Astrocyte (in vitro differentiated cells and primary cell): ENCODE measurements around the gene PDPK1. TPM values are rescaled to one million over a fixed set of nuclear protein-coding genes. Genes with fewer than 3 reads are reported as not detected.

Source experiments
- DNase-seq: peaks from one replicate; pipeline ENCODE4 v3.0.0-alpha.2; 2010; ENCODE audit warnings: low read depth
- FAIRE-seq: peaks from 2 replicates; lab custom pipeline; 2011; peaks lifted over from hg19 to GRCh38; lab: Jason Lieb, UNC
- H2AFZ ChIP-seq: 2 replicates; pipeline ENCODE4 v1.6.0; 2012; ENCODE audit warnings: low read depth, low read length, inconsistent platforms
- H3K27ac ChIP-seq: 2 replicates; pipeline ENCODE4 v1.5.1; 2011; ENCODE audit warnings: low read depth, low read length, inconsistent platforms
- H3K27me3 ChIP-seq: 2 replicates; pipeline ENCODE4 v1.6.0; 2011; ENCODE audit warnings: low read length, inconsistent platforms; ENCODE audit not compliant: insufficient read depth
- H3K36me3 ChIP-seq: 2 replicates; pipeline ENCODE4 v1.5.1; 2011; ENCODE audit warnings: low read length, inconsistent platforms; ENCODE audit not compliant: insufficient read depth
- H3K4me1 ChIP-seq: 2 replicates; pipeline ENCODE4 v1.5.1; 2011; ENCODE audit warnings: low read length, inconsistent platforms; ENCODE audit not compliant: insufficient read depth
- H3K4me2 ChIP-seq: 2 replicates; pipeline ENCODE4 v1.6.0; 2012; ENCODE audit warnings: low read length, inconsistent platforms
- H3K4me3 ChIP-seq: 2 replicates; pipeline ENCODE4 v1.5.1; 2011; ENCODE audit warnings: low read depth, mild to moderate bottlenecking, low read length, inconsistent platforms; ENCODE audit not compliant: insufficient read depth
- H3K79me2 ChIP-seq: 2 replicates; pipeline ENCODE4 v1.6.0; 2012; ENCODE audit warnings: mild to moderate bottlenecking, low read length, inconsistent platforms; ENCODE audit not compliant: insufficient read depth
- H3K9ac ChIP-seq: 2 replicates; pipeline ENCODE4 v1.6.0; 2012; ENCODE audit warnings: mild to moderate bottlenecking, low read length, inconsistent platforms
- H3K9me3 ChIP-seq: 2 replicates; pipeline ENCODE4 v1.5.1; 2012; ENCODE audit warnings: low read depth, mild to moderate bottlenecking, low read length, inconsistent platforms; ENCODE audit not compliant: insufficient read depth
- H4K20me1 ChIP-seq: 2 replicates; pipeline ENCODE4 v1.6.0; 2012; ENCODE audit warnings: low read length, inconsistent platforms; ENCODE audit not compliant: insufficient read depth
- H3K27ac Mint-ChIP-seq: one replicate; pipeline ENCODE4 v1.8.0; 2021; ENCODE audit warnings: mild to moderate bottlenecking, mixed read lengths; ENCODE audit not compliant: unreplicated experiment
- H3K27me3 Mint-ChIP-seq: one replicate; pipeline ENCODE4 v1.8.0; 2021; ENCODE audit warnings: low read depth, mixed read lengths; ENCODE audit not compliant: unreplicated experiment
- H3K36me3 Mint-ChIP-seq: one replicate; pipeline ENCODE4 v1.8.0; 2021; ENCODE audit warnings: low read depth, mixed read lengths; ENCODE audit not compliant: unreplicated experiment
- H3K4me1 Mint-ChIP-seq: one replicate; pipeline ENCODE4 v1.8.0; 2021; ENCODE audit warnings: low read depth, mixed read lengths; ENCODE audit not compliant: unreplicated experiment
- H3K4me3 Mint-ChIP-seq: one replicate; pipeline ENCODE4 v1.8.0; 2021; ENCODE audit warnings: mild to moderate bottlenecking, moderate library complexity, mixed read lengths; ENCODE audit not compliant: unreplicated experiment
- H3K9me3 Mint-ChIP-seq: one replicate; pipeline ENCODE4 v1.8.0; 2021; ENCODE audit warnings: mild to moderate bottlenecking, mixed read lengths; ENCODE audit not compliant: unreplicated experiment
- EZH2 ChIP-seq: IDR thresholded peaks from 2 replicates; pipeline ENCODE4 v1.6.1; 2012; ENCODE audit warnings: mild to moderate bottlenecking, low read length, inconsistent platforms; ENCODE audit not compliant: insufficient read depth
- total RNA-seq: library from RNA; stranded (reverse); gene quantifications from 2 replicates; pipeline ENCODE4 v1.2.1, GENCODE V29; 2021
- TF ChIP-seq, protein P1 (sequence below): IDR thresholded peaks from 2 replicates; pipeline ENCODE4 v1.5.1; 2011; ENCODE audit warnings: low read depth, mild to moderate bottlenecking, inconsistent platforms, low read length, moderate library complexity; ENCODE audit not compliant: insufficient read depth

PDPK1 gene
- total RNA-seq, 1 donor from 2014 or later = 48.1 TPM

DNA sequence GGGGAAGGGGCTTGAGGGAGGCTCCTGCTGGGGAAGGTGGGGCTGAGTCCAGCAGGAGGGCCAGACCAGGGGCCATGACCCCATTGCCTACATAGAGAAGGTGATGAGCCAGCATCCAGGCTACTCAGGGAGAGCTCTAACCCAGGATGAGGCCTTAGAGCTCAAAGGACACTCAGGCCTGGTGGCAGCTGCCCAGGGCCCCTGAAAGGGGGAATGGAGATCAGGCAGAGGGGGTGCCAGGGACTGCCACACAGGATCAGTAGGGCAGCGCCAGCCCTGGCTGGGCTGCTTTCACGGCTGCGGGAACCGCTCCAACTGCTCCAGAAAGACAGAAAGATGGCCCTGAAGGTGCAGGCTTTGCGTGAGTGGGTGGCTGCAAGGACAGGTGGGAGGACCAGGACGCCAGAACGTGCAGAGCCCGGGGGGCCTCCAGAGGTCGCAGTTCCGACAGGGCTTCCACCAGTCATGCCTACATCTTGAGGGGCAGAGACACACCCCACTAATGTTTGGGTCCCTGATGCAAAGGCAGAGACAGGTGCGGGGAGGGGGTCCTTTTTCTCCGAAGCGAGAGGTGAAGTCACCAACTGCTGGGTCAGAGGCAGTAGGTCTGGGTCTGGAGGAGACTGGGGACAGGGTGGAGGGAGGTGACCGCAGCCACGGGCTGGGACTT is 25.0 kb upstream of the PDPK1 start:
- Mint-ChIP-seq H3K9me3 (no peaks in the 10 kb centered on the region), H3K27me3 (peaks cover 1% of the 10 kb centered on the region), H3K27ac (peak overlapping the region; percentile 80), H3K36me3 (peaks cover 6% of the 10 kb centered on the region), H3K4me1 (peaks cover 27% of the 10 kb centered on the region), H3K4me3 (peak overlapping the region; percentile 82)
- DNase-seq (no peak), FAIRE-seq (no peak)
- TF ChIP-seq, protein P1, sequence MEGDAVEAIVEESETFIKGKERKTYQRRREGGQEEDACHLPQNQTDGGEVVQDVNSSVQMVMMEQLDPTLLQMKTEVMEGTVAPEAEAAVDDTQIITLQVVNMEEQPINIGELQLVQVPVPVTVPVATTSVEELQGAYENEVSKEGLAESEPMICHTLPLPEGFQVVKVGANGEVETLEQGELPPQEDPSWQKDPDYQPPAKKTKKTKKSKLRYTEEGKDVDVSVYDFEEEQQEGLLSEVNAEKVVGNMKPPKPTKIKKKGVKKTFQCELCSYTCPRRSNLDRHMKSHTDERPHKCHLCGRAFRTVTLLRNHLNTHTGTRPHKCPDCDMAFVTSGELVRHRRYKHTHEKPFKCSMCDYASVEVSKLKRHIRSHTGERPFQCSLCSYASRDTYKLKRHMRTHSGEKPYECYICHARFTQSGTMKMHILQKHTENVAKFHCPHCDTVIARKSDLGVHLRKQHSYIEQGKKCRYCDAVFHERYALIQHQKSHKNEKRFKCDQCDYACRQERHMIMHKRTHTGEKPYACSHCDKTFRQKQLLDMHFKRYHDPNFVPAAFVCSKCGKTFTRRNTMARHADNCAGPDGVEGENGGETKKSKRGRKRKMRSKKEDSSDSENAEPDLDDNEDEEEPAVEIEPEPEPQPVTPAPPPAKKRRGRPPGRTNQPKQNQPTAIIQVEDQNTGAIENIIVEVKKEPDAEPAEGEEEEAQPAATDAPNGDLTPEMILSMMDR = no peak
- no peak for TF ChIP-seq EZH2
- Histone ChIP-seq H3K4me1 (peaks cover 39% of the 10 kb centered on the region), H4K20me1 (peaks cover 35% of the 10 kb centered on the region), H2AFZ (peak overlapping the region; percentile 89), H3K9ac (peak overlapping the region; percentile 95), H3K79me2 (peaks cover 38% of the 10 kb centered on the region), H3K4me3 (peak overlapping the region; percentile 55), H3K27me3 (no peaks in the 10 kb centered on the region), H3K9me3 (no peaks in the 10 kb centered on the region), H3K36me3 (no peaks in the 10 kb centered on the region), H3K27ac (no peak overlapping the region), H3K4me2 (peak overlapping the region; percentile 99)

DNA sequence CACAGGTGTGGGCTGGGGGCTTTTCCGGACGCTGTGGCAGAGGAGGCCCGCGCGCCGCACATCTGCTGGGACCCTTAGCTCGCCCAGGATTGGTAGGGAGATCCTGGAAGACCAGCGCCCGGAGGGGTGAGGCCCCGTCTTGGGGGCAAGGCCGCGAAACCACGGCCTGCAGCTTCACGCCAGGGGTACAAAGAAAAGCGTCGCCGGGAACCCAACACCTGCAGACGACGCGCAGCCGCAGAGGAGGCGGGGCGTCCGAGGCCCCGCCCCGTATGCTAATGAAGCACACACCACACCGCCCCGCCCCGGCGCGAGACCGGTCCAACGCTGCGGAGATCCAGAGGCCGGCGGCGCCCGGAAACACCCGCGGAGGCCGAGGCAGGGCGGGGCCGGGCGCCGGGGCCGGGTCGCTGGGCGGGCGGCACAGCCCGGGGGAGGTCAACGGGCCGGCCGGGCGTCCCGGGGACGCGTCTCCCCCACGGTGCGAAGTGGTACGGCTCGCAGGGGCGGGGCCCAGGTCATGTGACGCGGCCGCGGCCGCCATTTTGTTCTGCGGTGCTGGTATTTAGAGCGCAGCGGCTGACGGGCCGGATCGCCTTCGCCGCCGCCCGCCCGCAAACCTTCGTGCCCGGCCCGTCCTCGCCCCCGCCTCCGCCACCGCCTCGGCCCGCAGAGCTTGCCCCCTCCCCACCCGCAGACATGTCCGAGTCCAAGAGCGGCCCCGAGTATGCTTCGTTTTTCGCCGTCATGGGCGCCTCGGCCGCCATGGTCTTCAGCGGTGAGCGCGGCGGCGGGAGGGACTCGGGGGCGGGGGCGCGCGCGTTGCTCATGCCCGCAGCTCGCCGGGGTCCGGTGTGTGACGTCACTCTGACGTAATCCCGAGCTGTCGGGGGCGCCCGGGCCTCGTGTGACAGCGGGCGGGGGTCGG is 24.2 kb upstream of the PDPK1 start, which contains the start of gene ATP6V0C:
ATP6V0C (plus strand) TSS at position 548 of the 928 bp plus-strand sequence; CDS start at position 700, 152 bp downstream.
- Mint-ChIP-seq H3K36me3 (peaks cover 6% of the 10 kb centered on the region), H3K4me3 (peak within 1 kb of the TSS; percentile 97), H3K27ac (peak within 1 kb of the TSS; percentile 94), H3K9me3 (no peaks in the 10 kb centered on the region), H3K4me1 (peaks cover 28% of the 10 kb centered on the region), H3K27me3 (peaks cover 1% of the 10 kb centered on the region)
- Histone ChIP-seq H3K36me3 (no peaks in the 10 kb centered on the region), H3K4me1 (peaks cover 39% of the 10 kb centered on the region), H3K4me3 (peak within 1 kb of the TSS; percentile 88), H3K4me2 (peak within 1 kb of the TSS; percentile 99), H3K9ac (peak within 1 kb of the TSS; percentile 95), H3K27me3 (no peaks in the 10 kb centered on the region), H3K27ac (peak within 1 kb of the TSS; percentile 82), H3K9me3 (no peaks in the 10 kb centered on the region), H4K20me1 (peaks cover 43% of the 10 kb centered on the region), H3K79me2 (peaks cover 46% of the 10 kb centered on the region), H2AFZ (peak within 1 kb of the TSS; percentile 89)
- TF ChIP-seq EZH2 = no peak
- TF ChIP-seq, protein P1 = no peak
- FAIRE-seq = no peak
- DNase-seq = peak; percentile 54
